Upper lobe of right lung (tissue), 1 donor: Measurements from ENCODE around the gene MGAT1. TPM values are rescaled to one million over a fixed set of nuclear protein-coding genes. Genes with fewer than 3 reads are reported as not detected.

Experiments used
- ATAC-seq: fragments of 200-7000 bp; cut with Tn5 transposase; one replicate; pipeline ENCODE4 v1.9.1; 2020; ENCODE audit warnings: mild to moderate bottlenecking, moderate library complexity
- DNase-seq: peaks from one replicate; pipeline ENCODE4 v3.0.0-alpha.2; 2020
- H3K27ac ChIP-seq: fragments of 200-600 bp; one replicate; pipeline ENCODE4 v1.8.0; 2022
- H3K27me3 ChIP-seq: fragments of 200-600 bp; one replicate; pipeline ENCODE4 v1.8.0; 2022; ENCODE audit warnings: mild to moderate bottlenecking
- H3K36me3 ChIP-seq: fragments of 200-600 bp; one replicate; pipeline ENCODE4 v1.8.0; 2022
- H3K4me1 ChIP-seq: fragments of 200-600 bp; one replicate; pipeline ENCODE4 v1.8.0; 2022
- H3K4me3 ChIP-seq: fragments of 200-600 bp; one replicate; pipeline ENCODE4 v1.8.0; 2022; ENCODE audit warnings: mild to moderate bottlenecking
- H3K9me3 ChIP-seq: fragments of 200-600 bp; one replicate; pipeline ENCODE4 v1.8.0; 2022
- intact Hi-C: fragments of 100-400 bp; cut with DNase I; formaldehyde crosslinking; loops from one replicate; pipeline ENCODE4 v1.11.0; 2022
- total RNA-seq: library from RNA; stranded (reverse); fragmentation: NEBNext Ultra II Directional; extraction: Animal tissue kit (Norgen Biotek cat#: 25700); gene quantifications from one replicate; pipeline ENCODE4 v1.2.1, GENCODE V29; 2021
- TF ChIP-seq, protein P1 (sequence below): fragments of 200-600 bp; IDR thresholded peaks from one replicate; pipeline ENCODE4 v1.8.0; 2022; ENCODE audit warnings: antibody characterized with exemption
- donor health status: DM: no; HTN: yes; CAD: no; lungs with severe emphysema.

Gene MGAT1
- total RNA-seq, 1 donor from 2014 or later, result 216 TPM

DNA sequence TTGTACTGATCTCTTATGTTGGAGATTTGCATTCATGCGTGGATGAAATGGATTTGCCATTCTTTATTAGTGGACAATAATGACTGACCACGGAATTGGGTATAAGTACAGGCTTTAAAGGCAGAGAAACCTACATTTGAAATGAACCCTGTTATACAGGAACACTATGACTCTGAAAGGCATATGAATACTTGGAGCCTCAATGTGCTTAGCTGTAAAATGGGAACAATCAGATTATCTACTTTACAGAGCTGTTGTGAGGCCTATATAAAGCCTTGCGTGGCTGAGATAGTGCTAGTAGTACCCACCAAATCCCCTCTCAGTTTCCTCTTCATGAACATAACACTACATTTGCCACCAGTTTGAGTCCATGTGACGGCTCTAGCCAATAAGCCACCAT, 18.9 kb upstream of the MGAT1 start:
- peak overlapping the region; percentile 71 for H3K27ac ChIP-seq
- H3K4me1 ChIP-seq, result peaks cover 63% of the 10 kb centered on the region
- intact Hi-C loops, result no loop called here
- no peaks in the 10 kb centered on the region for H3K9me3 ChIP-seq
- H3K27me3 ChIP-seq, result no peaks in the 10 kb centered on the region
- H3K4me3 ChIP-seq, result no peak overlapping the region
- TF ChIP-seq, protein P1, sequence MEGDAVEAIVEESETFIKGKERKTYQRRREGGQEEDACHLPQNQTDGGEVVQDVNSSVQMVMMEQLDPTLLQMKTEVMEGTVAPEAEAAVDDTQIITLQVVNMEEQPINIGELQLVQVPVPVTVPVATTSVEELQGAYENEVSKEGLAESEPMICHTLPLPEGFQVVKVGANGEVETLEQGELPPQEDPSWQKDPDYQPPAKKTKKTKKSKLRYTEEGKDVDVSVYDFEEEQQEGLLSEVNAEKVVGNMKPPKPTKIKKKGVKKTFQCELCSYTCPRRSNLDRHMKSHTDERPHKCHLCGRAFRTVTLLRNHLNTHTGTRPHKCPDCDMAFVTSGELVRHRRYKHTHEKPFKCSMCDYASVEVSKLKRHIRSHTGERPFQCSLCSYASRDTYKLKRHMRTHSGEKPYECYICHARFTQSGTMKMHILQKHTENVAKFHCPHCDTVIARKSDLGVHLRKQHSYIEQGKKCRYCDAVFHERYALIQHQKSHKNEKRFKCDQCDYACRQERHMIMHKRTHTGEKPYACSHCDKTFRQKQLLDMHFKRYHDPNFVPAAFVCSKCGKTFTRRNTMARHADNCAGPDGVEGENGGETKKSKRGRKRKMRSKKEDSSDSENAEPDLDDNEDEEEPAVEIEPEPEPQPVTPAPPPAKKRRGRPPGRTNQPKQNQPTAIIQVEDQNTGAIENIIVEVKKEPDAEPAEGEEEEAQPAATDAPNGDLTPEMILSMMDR, result no peak
- DNase-seq (no peak), ATAC-seq (no peak)
- H3K36me3 ChIP-seq, result no peaks in the 10 kb centered on the region

- Histone ChIP-seq H3K36me3 (no peaks in the 10 kb centered on the region), H3K27me3 (no peaks in the 10 kb centered on the region), H3K4me1 (peaks cover 63% of the 10 kb centered on the region), H3K9me3 (no peaks in the 10 kb centered on the region), H3K4me3 (no peak overlapping the region), H3K27ac (peak overlapping the region; percentile 71)
- DNase-seq (no peak), ATAC-seq (peak; percentile 68)
- TF ChIP-seq, protein P1, result no peak
- intact Hi-C loops, result no loop called here
These were observed 18.2 kb upstream of the MGAT1 start for GRCh38 chr5:180820788-180821321.

DNA sequence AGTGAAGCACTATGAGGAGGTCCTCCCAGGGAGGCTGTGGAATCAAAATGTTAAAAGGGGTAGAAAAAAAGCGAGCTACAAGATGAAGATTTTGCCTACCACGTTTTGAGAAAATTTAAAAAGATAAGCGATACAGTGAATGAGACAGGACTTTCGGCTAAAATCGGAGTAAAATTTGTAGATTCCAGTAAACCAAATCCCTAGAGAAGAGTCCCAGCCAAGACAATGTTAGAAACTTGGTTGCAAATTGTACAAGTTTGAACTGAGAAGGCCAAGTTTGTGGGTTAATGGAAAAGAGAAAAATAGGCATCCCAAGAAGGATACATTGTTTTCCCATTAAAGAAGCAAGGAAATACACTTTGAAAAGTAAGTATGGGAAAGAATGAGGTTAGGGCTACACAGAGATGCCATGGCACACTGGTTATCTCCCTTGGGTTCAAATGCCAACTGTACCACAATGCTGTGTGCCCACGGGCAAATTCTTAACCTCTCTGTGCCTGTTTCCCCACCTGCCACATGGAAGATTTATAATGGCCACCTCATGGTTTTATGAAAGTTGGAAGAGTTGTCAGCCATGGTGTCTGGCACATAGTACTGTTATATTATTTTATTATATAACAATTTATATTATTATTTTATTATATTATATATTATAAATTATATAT, 16.2 kb upstream of the MGAT1 start:
- H3K9me3 ChIP-seq, result no peaks in the 10 kb centered on the region
- intact Hi-C loops, result no loop called here
- DNase-seq, result no peak
- TF ChIP-seq, protein P1, result no peak
- no peaks in the 10 kb centered on the region for H3K27me3 ChIP-seq
- no peak overlapping the region for H3K4me3 ChIP-seq
- H3K36me3 ChIP-seq, result no peaks in the 10 kb centered on the region
- ATAC-seq, result no peak
- H3K4me1 ChIP-seq, result peaks cover 43% of the 10 kb centered on the region
- peak overlapping the region; percentile 97 for H3K27ac ChIP-seq

DNA sequence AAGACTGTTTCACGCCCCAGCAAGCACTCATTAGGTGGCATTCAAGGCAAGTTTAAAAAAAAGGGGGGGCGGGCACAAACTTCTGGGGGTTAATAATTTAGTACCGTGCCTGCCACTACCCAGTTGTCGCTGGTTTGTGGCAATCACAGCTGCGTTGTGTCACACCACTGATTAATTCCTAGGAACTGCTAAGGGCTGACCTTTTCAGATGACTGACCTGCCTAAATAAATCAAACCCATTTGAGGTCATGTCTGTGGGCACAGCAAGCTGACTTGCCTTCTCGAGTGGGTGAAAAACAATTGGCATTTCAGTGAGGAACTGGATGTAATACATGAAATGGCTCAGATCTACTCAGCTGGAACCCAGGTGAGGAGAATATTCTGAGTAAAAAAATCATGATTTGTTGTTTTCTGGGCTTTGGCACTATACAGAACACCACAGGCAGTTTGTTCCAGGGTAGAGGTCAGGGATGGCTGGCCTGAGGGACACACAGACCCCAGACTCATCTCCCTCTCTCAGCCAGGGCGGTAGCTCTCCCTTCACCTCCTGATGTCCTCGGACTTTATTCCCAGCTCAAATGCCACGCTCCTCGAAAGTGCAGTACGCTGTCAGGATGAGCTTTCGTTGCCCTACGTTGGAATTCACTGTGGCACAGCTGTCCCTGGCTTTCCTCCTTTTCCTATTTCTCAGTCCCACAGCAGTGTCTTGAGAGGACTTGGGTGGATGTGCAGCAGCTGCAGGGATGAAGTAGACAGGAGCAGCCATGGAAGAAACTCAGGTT, 15.5 kb upstream of the MGAT1 start:
- no peak for DNase-seq
- no peaks in the 10 kb centered on the region for H3K27me3 ChIP-seq
- TF ChIP-seq, protein P1, result no peak
- intact Hi-C loops, result no loop called here
- no peaks in the 10 kb centered on the region for H3K36me3 ChIP-seq
- peaks cover 43% of the 10 kb centered on the region for H3K4me1 ChIP-seq
- ATAC-seq, result peak; percentile 28
- H3K9me3 ChIP-seq, result no peaks in the 10 kb centered on the region
- H3K27ac ChIP-seq, result peak overlapping the region; percentile 97
- H3K4me3 ChIP-seq, result no peak overlapping the region

- intact Hi-C loops, result no loop called here
- H3K36me3 ChIP-seq, result no peaks in the 10 kb centered on the region
- peak overlapping the region; percentile 97 for H3K27ac ChIP-seq
- ATAC-seq, result peak; percentile 59
- H3K4me3 ChIP-seq, result no peak overlapping the region
- H3K27me3 ChIP-seq, result no peaks in the 10 kb centered on the region
- TF ChIP-seq, protein P1, result no peak
- H3K9me3 ChIP-seq, result no peaks in the 10 kb centered on the region
- DNase-seq, result peak; percentile 72
- H3K4me1 ChIP-seq, result peaks cover 46% of the 10 kb centered on the region
These were observed 14.3 kb upstream of the MGAT1 start for GRCh38 chr5:180816608-180817534.
